RPMI7951 (cell line): ENCODE results near the gene KDM4C. TPM values are rescaled to one million over a fixed set of nuclear protein-coding genes. Genes with fewer than 3 reads are reported as not detected.
"Not testable (repeated sequence)": the region's sequence is repeated elsewhere in the genome, so short reads cannot be mapped to it uniquely, and the experiment has no call there.

Source experiments
- DNase-seq: peaks from one replicate; pipeline ENCODE4 v3.0.0-alpha.2; 2012; ENCODE audit warnings: low read depth
- total RNA-seq: library from RNA; depleted of rRNA; stranded (reverse); fragments of >200 nt; shearing (Covaris generic); gene quantifications from 2 replicates; pipeline ENCODE4 v1.2.3, GENCODE V29; 2014; rRNA removed

The KDM4C gene
- 10.7 and 11.1 TPM in 2 replicates for total RNA-seq

- peak; percentile 89 for DNase-seq
These were observed at the start of gene KDM4C for GRCh38 chr9:6757456-6758247. Gene KDM4C, plus strand, starts transcription at chr9:6757973. Its CDS starts 35,016 bp downstream, at chr9:6792989.

DNA sequence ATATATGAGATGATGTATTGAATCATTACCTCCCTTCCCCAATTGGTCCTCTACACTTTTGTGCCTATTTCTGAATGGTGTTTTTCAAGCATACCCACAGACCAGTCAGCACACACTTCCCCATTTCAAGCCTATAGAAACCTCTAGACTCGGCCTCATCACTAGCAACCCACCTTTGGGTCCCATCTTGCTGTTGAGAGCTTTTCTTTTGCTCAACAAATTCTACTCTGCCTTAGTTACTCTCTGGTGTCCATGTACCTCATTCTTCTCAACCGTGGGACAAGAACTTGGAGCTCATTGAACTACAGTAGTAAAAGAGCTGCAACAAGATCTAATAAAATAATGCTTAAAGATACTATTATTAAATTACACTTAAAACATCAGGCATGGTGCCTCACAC lies 49.0 kb upstream of the KDM4C start:
- no peak for DNase-seq

DNA sequence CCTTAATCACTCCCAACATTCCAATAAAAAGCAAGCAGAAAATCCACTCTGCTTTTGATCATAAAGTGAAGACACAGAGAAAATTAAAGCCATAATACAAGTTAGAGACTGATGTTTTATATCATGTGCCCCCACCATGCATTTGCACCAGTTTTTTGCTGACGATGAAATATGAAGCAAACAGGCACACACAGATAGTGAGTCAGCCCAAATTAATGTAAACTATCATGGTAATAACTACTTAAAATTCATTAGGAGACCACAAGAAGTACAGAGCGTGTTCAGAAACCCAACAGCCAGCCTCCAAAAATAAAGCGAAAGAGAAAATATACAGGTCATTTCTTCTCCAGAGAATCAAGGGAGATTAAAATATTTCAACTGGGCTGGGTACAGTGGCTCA lies 46.4 kb upstream of the KDM4C start:
- DNase-seq = peak; percentile 20

- no peak for DNase-seq
These were observed 45.7 kb upstream of the KDM4C start for GRCh38 chr9:6712041-6712440.

DNA sequence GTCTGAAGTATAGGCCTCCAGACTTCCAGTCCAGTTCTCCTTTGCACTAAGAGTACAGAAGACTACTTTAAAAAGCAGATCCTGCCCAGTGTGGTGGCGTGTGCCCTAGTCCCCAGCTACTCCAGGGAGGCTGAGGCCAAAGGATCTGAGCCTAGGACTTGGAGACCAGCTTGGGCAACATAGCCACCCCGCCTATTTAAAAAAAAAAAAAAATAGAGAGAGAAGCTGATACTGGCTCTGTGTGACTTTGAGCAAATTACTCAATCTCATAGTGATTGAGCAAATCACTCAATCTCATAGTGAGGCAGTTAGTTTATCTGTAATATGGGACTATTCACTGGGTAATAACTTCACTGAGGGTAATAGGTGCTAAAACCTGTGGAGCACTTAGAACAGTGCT lies 43.6 kb upstream of the KDM4C start:
- DNase-seq = no peak

DNA sequence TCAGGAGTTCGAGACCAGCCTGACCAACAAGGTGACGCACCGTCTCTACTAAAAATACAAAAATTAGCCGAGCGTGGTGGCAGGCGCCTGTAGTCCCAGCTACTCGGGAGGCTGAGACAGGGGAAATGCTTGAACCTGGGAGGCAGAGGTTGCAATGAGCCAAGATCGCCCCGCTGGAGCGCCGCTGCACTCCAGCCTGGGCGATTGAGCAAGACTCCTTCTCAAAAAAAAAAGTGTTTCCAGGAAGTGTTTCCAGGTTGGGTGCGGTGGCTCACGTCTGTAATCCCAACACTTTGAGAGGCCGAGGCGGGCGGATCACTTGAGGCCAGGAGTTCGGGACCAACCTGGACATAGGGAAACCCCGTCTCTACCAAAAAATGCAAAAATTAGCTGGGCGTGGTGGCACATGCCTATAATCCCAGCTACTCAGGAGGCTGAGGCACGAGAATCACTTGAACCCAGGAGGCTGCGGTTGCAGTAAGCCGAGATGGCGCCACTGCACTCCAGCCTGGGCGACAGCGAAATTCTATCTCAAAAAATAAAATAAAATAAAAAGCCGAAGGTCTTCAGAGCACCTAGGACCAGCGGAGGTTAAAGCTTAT lies 42.5 kb upstream of the KDM4C start:
- not testable (repeated sequence) for DNase-seq

DNA sequence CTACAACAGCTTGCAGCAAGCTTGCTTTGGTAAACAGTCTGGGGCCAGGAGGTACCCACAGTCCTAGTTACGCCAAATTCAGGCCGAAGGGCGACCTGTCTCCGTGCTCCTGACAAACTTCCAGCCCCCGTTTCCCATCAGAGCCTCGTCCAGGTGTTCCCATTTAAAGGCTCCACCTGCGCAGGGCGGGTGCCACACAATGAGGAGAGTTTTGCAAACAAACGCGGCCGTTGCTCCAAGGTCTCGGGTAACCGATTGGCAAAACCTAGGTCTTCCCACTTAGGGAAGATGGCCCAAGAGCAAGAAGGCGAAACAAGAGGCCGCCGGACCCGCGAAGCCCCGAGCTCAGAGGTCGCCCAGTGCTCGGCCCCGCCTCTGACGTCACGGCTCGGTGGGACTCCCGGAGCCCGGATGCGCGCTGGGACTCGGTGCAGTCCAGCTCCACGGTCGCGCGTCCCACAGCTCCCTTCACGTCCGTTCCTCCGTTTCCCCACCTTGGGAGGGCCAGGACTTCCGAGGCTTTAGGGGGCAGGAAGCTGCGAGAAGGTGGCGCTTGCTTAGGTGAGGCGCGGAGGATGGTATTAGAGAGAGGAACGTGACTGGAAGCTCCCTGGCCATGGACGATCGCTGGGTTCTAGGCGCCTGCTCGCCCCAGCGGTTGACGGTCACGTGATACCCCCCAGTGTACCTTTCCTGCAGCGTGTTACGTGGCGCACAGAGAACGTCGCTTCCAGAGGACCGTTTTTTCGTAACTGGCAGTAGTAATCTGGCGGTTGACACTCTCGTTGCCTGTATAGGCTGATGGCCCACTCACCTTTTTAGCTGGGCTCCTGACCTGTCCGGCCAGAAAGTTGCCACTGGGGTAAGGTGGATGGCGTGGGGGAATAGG lies 41.8 kb upstream of the KDM4C start:
- peak; percentile 51 for DNase-seq

- no peak for DNase-seq
These were observed 41.0 kb upstream of the KDM4C start for GRCh38 chr9:6716766-6717165.

- no peak for DNase-seq
These were observed 33.8 kb upstream of the KDM4C start for GRCh38 chr9:6723881-6724420.

DNA sequence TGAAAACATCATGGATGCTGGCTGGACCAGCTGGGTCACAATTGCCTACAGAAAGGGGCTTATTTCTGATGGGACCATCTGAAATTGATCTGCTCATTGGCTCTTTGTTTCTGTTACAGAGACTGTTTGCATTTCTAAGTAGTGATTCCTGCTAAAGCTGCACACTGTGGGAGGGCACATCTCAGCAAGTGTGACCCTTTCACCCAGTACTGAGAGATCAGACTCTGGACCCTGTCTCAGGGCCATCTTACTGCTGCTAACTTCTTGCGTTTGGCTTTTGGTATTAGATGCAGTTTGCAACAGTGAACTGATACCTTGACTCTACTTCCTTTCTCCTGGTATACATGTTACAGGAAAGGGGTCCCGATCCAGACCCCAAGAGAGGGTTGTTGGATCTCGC lies 24.5 kb upstream of the KDM4C start:
- DNase-seq = no peak

DNA sequence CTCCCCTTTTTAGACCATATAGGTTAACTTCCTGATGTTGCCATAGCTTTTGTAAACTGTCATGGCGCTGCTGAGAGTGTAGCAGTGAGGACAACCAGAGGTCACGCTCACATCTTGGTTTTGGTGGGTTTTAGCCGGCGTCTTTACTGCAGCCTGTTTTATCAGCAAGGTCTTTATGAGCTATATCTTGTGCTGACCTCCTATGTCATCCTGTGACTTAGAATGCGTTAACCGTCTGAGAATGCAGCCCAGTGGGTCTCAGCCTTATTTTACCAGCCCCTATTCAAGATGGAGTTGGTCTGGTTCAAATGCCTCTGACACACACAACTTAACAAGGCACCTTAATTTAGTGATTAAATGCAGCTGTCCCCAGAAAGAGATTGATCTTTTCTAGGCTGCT lies 23.9 kb upstream of the KDM4C start:
- no peak for DNase-seq

DNA sequence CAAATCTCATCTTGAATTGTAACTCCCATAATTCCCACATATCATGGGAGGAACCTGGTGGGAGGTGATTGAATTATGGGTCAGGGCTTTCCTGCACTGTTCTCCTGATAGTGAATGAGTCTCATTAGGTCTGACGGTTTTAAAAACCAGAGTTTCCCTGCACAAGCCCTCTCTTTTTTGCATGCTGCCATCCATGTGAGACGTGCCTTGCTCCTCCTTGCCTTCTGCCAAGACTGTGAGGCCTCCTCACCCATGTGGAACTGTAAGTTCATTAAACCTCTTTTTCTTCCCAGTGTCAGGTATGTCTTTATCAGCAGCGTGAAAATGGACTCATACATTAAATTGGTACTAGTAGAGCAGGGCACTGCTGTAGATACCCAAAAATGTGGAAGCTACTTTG lies 22.4 kb upstream of the KDM4C start:
- no peak for DNase-seq

GRCh38 chr9:6739218-6739617 lies 18.6 kb upstream of the KDM4C start:
- peak; percentile 22 for DNase-seq

DNA sequence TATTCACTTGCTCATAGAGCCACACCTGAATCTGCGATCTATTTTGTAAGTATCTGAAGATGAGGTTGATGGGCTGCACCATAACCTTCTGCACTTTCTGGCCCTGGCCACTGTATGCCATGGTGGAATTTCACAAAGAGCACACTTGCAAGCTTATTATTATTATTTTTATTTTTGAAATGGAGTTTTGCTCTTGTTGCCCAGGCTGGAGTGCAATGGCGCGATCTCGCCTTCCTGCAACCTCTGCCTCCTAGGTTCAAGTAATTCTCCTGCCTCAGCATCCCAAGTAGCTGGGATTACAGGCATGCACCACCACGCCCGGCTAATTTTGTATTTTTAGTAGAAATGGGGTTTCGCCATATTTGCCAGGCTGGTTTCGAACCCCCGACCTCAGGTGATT lies 8.9 kb upstream of the KDM4C start:
- DNase-seq = not testable (repeated sequence)

GRCh38 chr9:6754861-6755260 lies 2.9 kb upstream of the KDM4C start:
- not testable (repeated sequence) for DNase-seq

- peak; percentile 76 for DNase-seq
These were observed 679 bp upstream of the KDM4C start for GRCh38 chr9:6757132-6757455.

DNA sequence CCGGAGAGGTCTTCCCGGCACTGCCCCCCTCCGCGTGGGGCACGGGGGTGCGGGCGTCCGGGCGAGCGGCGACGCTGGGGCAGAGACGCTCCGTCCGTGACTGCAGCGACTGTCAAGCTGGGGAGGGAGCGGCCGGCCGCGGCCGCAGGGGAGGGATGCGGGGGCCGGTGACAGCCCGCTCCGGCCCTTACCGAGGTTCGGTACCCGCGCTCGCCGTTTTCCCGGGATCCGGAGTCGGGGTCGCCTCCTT lies 400 bp downstream of the KDM4C start:
- DNase-seq = no peak

GRCh38 chr9:6758498-6759184 lies 868 bp downstream of the KDM4C start:
- no peak for DNase-seq

GRCh38 chr9:6759185-6759977 lies 1.6 kb downstream of the KDM4C start:
- peak; percentile 83 for DNase-seq

GRCh38 chr9:6761306-6761705 lies 3.5 kb downstream of the KDM4C start:
- no peak for DNase-seq

GRCh38 chr9:6763244-6763643 lies 5.5 kb downstream of the KDM4C start:
- DNase-seq = no peak
